ENCODE data around the gene FNDC8. TPM values are rescaled to one million over a fixed set of nuclear protein-coding genes. Genes with fewer than 3 reads are reported as not detected.

The FNDC8 gene
- total RNA-seq, 4 donors from 2014 or later, result not detected

DNA sequence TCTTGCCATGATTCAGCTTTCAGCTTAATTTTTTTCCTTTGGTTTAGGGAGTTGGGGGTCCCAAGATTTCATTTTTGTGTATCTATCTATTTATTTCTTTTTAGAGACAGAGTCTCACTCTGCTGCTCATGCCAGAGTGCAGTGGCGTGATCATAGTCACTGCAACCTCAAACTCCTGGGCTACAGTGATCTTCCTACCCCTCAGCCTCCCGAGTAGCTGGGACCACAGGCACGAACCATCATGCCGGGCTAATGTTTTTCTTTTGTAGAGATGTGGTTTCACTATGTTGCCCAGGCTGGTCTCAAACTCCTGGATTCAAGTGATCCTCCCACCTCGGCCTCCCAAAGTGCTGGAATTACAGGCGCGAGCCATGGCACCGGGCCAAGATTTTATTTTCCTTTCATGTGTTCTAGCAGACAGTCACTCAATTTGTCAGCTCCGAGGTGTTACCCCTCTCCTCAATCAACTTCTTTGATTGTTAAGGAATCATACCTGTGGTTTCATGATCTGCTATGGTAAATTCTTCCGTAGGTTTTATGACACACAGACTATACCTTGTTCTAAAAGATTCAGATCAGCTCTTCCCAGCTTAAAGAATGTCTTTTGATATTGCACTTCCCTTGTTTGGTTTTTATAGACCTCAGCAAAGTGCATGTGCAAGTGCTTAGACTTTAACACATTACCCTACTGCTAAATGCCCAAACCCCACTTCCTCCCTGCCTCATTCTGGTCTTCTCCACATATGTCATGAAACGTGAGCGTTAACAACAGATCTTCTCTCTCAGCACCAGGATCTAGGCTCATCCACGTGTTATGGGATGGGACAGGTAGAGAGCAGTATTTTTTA lies 39.2 kb downstream of the FNDC8 start:
- no peak for DNase-seq (ENCODE audit: low spot score in 2 of 2)
- Histone ChIP-seq H3K36me3 (no peaks in the 10 kb centered on the region), H3K27ac (no peak overlapping the region), H3K4me3 (no peak overlapping the region), H3K9me3 (no peaks in the 10 kb centered on the region), H3K4me1 (no peaks in the 10 kb centered on the region), H3K27me3 (peaks cover 0 to 7% of the 10 kb centered on the region in 2 donors)
- TF ChIP-seq, protein P1, sequence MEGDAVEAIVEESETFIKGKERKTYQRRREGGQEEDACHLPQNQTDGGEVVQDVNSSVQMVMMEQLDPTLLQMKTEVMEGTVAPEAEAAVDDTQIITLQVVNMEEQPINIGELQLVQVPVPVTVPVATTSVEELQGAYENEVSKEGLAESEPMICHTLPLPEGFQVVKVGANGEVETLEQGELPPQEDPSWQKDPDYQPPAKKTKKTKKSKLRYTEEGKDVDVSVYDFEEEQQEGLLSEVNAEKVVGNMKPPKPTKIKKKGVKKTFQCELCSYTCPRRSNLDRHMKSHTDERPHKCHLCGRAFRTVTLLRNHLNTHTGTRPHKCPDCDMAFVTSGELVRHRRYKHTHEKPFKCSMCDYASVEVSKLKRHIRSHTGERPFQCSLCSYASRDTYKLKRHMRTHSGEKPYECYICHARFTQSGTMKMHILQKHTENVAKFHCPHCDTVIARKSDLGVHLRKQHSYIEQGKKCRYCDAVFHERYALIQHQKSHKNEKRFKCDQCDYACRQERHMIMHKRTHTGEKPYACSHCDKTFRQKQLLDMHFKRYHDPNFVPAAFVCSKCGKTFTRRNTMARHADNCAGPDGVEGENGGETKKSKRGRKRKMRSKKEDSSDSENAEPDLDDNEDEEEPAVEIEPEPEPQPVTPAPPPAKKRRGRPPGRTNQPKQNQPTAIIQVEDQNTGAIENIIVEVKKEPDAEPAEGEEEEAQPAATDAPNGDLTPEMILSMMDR (IDR thresholded peaks at IDR 0.05), result no peak
- TF ChIP-seq POLR2A (IDR thresholded peaks at IDR 0.05), result no peak
- no peak for TF ChIP-seq EP300 (IDR thresholded peaks at IDR 0.05)
- 72 to 76% methylated on average over 13 of the region's 13 CpGs for WGBS, 2 donors

DNA sequence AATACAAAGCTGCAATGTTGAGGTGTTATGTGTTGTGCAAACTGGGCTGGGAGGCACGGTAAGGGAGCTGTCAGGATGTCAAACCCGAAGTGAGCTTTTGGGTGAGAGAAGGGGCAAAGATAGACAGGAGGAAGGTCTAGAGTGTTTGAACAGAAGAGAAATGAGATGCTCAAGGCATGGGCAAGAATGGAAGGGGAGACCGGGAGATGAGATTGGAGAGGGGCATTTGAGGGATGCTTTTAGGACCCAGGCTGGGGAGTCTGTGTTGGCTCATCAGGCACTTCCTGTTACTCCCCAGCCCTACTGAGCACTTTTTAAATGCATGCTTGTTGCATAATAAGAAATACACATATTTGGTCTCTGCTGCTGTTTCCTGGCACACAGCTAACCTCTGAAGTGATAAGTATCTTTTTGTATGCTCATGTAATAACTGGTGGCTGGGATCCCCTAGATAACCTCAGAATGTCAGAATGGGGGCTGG lies 39.9 kb downstream of the FNDC8 start:
- peaks cover 0 to 7% of the 10 kb centered on the region in 2 donors for H3K27me3 ChIP-seq
- no peaks in the 10 kb centered on the region for H3K36me3 ChIP-seq
- no peak for DNase-seq (ENCODE audit: low spot score in 2 of 2)
- no peaks in the 10 kb centered on the region for H3K4me1 ChIP-seq
- no peak overlapping the region for H3K4me3 ChIP-seq
- WGBS, 2 donors, result 69 to 75% methylated on average over 3 of the region's 3 CpGs
- H3K27ac ChIP-seq, result no peak overlapping the region
- TF ChIP-seq POLR2A (IDR thresholded peaks at IDR 0.05), result no peak
- no peak for TF ChIP-seq EP300 (IDR thresholded peaks at IDR 0.05)
- TF ChIP-seq, protein P1 (IDR thresholded peaks at IDR 0.05), result no peak
- H3K9me3 ChIP-seq, result no peaks in the 10 kb centered on the region

DNA sequence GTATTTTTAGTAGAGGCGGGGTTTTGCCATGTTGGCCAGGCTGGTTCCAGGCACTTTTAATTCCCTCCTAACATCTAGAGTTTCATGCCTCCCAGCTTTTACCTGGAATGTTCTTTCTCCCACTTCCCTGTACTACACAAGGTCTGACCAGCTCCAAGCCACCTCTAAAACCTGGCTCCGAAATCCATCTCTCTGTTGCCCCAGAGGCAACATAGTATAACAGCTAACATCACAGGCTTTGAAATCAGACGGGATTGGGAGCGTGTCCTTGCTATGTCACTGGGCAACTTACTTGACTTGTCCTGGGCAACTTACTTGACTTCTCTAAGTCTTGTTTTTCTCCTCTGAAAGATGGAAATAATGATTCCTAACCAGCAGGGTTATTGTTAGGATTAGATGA lies 41.3 kb downstream of the FNDC8 start:
- DNase-seq (ENCODE audit: low spot score in 2 of 2), result no peak
- TF ChIP-seq POLR2A (IDR thresholded peaks at IDR 0.05) (no peak), EP300 (IDR thresholded peaks at IDR 0.05) (no peak)
- TF ChIP-seq, protein P1 (IDR thresholded peaks at IDR 0.05), result no peak
- no peaks in the 10 kb centered on the region for H3K36me3 ChIP-seq

DNA sequence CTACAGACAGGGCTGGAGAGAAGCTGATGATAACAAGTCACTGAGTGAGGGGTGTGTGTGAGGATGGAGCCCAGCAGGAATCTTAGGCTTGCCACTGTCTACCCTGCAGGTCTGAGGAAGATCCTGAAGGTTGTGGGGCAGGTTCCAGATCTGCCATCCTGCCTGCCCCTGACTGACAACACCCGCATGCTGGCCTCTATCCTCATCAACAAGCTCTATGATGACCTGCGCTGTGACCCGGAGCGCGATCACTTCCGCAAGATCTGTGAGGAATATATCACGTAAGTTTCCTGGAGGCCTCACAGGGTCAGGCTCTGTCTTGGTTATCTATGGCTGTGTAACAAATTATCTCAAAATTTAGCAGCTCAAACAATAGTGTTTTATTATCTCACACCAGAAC lies 42.5 kb downstream of the FNDC8 start:
- Histone ChIP-seq H3K36me3 (no peaks in the 10 kb centered on the region), H3K4me1 (no peaks in the 10 kb centered on the region), H3K4me3 (no peak overlapping the region), H3K27ac (no peak overlapping the region), H3K27me3 (peaks cover 0 to 7% of the 10 kb centered on the region in 2 donors), H3K9me3 (no peaks in the 10 kb centered on the region)
- TF ChIP-seq POLR2A (IDR thresholded peaks at IDR 0.05) (no peak), EP300 (IDR thresholded peaks at IDR 0.05) (no peak)
- TF ChIP-seq, protein P1 (IDR thresholded peaks at IDR 0.05), result no peak
- DNase-seq (ENCODE audit: low spot score in 2 of 2), result no peak
- 91 to 98% methylated on average over 6 to 7 of the region's 7 CpGs for WGBS, 2 donors

More for the DNA sequence above, 41.3 kb downstream of the FNDC8 start:
- Histone ChIP-seq H3K9me3 (no peaks in the 10 kb centered on the region), H3K27ac (no peak overlapping the region), H3K4me1 (no peaks in the 10 kb centered on the region), H3K4me3 (no peak overlapping the region), H3K27me3 (peaks cover 0 to 7% of the 10 kb centered on the region in 2 donors)
- 80 to 88% methylated on average over 4 of the region's 4 CpGs for WGBS, 2 donors

DNA sequence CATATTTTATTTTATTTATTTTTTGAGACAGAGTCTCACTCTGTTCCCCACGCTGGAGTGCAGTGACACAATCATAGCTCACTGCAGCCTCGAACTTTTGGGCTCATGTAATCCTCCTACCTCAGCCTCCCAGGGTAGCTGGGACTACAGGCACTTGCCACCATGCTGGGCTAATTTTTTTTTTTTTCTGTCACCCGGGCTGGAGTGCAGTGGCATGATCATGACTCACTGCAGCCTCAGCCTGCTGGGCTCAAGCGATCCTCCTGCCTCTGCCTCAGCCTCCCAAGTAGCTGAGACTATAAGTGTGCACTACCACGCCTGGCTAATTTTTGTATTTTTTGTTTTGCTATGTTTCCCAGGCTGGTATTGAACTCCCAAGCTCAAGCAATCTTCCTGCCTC lies 43.3 kb downstream of the FNDC8 start:
- no peak for DNase-seq (ENCODE audit: low spot score in 2 of 2)
- TF ChIP-seq, protein P1 (IDR thresholded peaks at IDR 0.05), result no peak
- TF ChIP-seq POLR2A (IDR thresholded peaks at IDR 0.05) (no peak), EP300 (IDR thresholded peaks at IDR 0.05) (no peak)
- WGBS, 2 donors, result 75 to 78% methylated on average over 5 of the region's 5 CpGs
- peaks cover 0 to 7% of the 10 kb centered on the region in 2 donors for H3K27me3 ChIP-seq
- no peaks in the 10 kb centered on the region for H3K4me1 ChIP-seq
- no peak overlapping the region for H3K4me3 ChIP-seq
- no peaks in the 10 kb centered on the region for H3K36me3 ChIP-seq
- H3K9me3 ChIP-seq, result no peaks in the 10 kb centered on the region
- H3K27ac ChIP-seq, result no peak overlapping the region

All from tibial nerve (tissue), 4 donors.